GM21529 (cell line): Measurements from ENCODE around the gene EARS2.
"Not testable (repeated sequence)": the region's sequence is repeated elsewhere in the genome, so short reads cannot be mapped to it uniquely, and the experiment has no call there.

Experiments
- ATAC-seq: cut with Tn5 transposase; IDR thresholded peaks from one replicate; pipeline ENCODE4 v1.9.1; 2021; ENCODE audit not compliant: unreplicated experiment

The EARS2 gene

GRCh38 chr16:23556881-23557778 lies at the start of gene EARS2, which contains the start of gene UBFD1:
Gene EARS2, minus strand, starts transcription at chr16:23557350. Its CDS starts 7 bp downstream, at chr16:23557343.
Gene UBFD1, plus strand, starts transcription at chr16:23557727. Its CDS starts 16 bp downstream, at chr16:23557743.
- ATAC-seq: peak; percentile 86

GRCh38 chr16:23597003-23597756 lies 40.0 kb upstream of the EARS2 start:
- ATAC-seq: no peak

GRCh38 chr16:23595951-23596720 lies 39.0 kb upstream of the EARS2 start, which contains the start of gene NDUFAB1:
Gene NDUFAB1, minus strand, starts transcription at chr16:23596316. Its CDS starts 26 bp downstream, at chr16:23596290.
- peak; percentile 85 for ATAC-seq

- ATAC-seq: peak; percentile 9
Measured at GRCh38 chr16:23595246-23595950, 38.2 kb upstream of the EARS2 start.

GRCh38 chr16:23594186-23594585 lies 37.0 kb upstream of the EARS2 start:
- no peak for ATAC-seq

- no peak for ATAC-seq
Measured at GRCh38 chr16:23590181-23590580, 33.0 kb upstream of the EARS2 start.

GRCh38 chr16:23587726-23588125 lies 30.6 kb upstream of the EARS2 start:
- no peak for ATAC-seq

GRCh38 chr16:23584186-23585076 lies 27.3 kb upstream of the EARS2 start:
- ATAC-seq: no peak

- not testable (repeated sequence) for ATAC-seq
Measured at GRCh38 chr16:23583271-23583670, 26.1 kb upstream of the EARS2 start.

GRCh38 chr16:23581764-23582163 lies 24.6 kb upstream of the EARS2 start:
- no peak for ATAC-seq

- ATAC-seq: no peak
Measured at GRCh38 chr16:23580391-23580790, 23.2 kb upstream of the EARS2 start.

GRCh38 chr16:23579371-23579770 lies 22.2 kb upstream of the EARS2 start:
- ATAC-seq: no peak

- ATAC-seq: no peak
Measured at GRCh38 chr16:23578101-23578830, 21.1 kb upstream of the EARS2 start.

GRCh38 chr16:23577493-23577892 lies 20.3 kb upstream of the EARS2 start:
- ATAC-seq: no peak

- no peak for ATAC-seq
Measured at GRCh38 chr16:23575834-23576233, 18.7 kb upstream of the EARS2 start.

GRCh38 chr16:23573817-23574216 lies 16.7 kb upstream of the EARS2 start:
- no peak for ATAC-seq

GRCh38 chr16:23572394-23572793 lies 15.2 kb upstream of the EARS2 start:
- no peak for ATAC-seq

GRCh38 chr16:23571895-23572294 lies 14.7 kb upstream of the EARS2 start:
- no peak for ATAC-seq
